Transverse colon (tissue), 4 donors: ENCODE data around the gene TCEAL1.

Source experiments
- CTCF ChIP-seq, 5 experiments: fragments of 200-600 bp in 3 of 5; fragments of 450-650 bp in 2 of 5; sonication (generic) in 3 of 5; IDR thresholded peaks; 1 replicate in 2 of 5; 2 replicates in 3 of 5; pipeline ENCODE4 v1.5.1; 2016 to 2017; ENCODE audit warnings: antibody characterized with exemption in 5 of 5, inconsistent platforms in 3 of 5, mild to moderate bottlenecking in 2 of 5, moderate library complexity in 1 of 5
- POLR2AphosphoS5 ChIP-seq, 3 donors: sonication (generic); formaldehyde crosslinking; IDR thresholded peaks; one replicate each; pipeline ENCODE4 v1.6.1; 2016; ENCODE audit warnings: antibody characterized with exemption in 3 of 3

GRCh38 chrX:103629318-103630170 is 769 bp downstream of the TCEAL1 start:
- peak; percentile 8 to 33 (median 22) for TF ChIP-seq CTCF (IDR thresholded peaks at IDR 0.05)
- TF ChIP-seq POLR2AphosphoS5 (IDR thresholded peaks at IDR 0.05): peak in 2 of 3 donors; percentile 28 to 42
